Dermis lymphatic vessel endothelial cell (primary cell): ENCODE results near the gene SULT1A2. TPM values are rescaled to one million over a fixed set of nuclear protein-coding genes. Genes with fewer than 3 reads are reported as not detected.

Experiments used
- total RNA-seq: library from RNA; depleted of rRNA; stranded (reverse); fragments of >200 nt; gene quantifications from 2 replicates; pipeline ENCODE4 v1.2.1, GENCODE V29; 2014

The SULT1A2 gene
- not detected in 2 replicates for total RNA-seq

DNA sequence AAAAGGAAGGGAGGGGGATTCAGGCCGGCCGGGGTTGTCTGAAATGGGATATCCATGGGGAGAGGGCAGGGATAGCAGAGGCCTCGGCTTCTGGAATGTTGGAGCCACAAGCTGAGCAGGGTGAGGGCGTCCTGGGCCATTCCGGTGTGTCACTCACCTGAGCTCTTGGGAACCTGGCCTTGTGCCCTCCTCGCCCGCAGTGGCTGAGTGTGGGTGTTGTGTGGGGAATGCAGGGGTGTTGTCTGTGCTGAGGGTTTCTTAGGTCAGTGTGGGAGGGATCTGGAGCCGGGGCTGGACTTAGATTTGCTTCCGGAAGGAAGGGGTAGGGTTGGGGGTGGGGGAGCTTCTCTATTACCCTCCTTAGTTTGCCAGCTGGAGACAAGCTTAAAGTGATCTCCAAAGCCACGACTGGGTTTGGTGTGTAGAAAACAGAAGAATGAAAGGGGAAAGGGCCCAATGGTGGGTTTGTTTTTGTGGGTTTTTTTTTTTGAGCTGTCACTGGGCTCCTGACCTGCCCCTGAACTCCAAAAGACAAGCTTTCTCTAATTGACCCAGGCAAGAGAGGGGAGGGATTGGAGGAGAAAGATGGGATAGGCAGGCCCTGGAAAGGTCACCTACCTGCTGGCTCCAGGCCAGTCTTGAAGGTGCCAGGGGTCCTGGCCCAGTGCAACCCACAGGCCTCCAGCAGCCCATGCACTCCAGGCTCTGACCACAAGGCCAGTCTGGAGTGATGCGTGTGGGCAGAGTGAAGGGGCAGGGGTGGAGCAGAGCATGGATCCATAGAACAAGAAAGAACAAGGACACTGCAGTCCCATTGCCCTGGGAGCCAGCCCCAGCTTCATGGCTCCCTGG, at the start of gene SULT1A2:
TSS of gene SULT1A2 (minus strand) at position 211 of the 852 bp plus-strand sequence. CDS start 1,120 bp downstream, outside the sequence.

GRCh38 chr16:28637765-28638164, 40.9 kb upstream of the SULT1A2 start, which contains the start of gene NPIPB8:
Gene NPIPB8 (plus strand): TSS chr16:28638065. CDS start chr16:28638361, 296 bp downstream.

DNA sequence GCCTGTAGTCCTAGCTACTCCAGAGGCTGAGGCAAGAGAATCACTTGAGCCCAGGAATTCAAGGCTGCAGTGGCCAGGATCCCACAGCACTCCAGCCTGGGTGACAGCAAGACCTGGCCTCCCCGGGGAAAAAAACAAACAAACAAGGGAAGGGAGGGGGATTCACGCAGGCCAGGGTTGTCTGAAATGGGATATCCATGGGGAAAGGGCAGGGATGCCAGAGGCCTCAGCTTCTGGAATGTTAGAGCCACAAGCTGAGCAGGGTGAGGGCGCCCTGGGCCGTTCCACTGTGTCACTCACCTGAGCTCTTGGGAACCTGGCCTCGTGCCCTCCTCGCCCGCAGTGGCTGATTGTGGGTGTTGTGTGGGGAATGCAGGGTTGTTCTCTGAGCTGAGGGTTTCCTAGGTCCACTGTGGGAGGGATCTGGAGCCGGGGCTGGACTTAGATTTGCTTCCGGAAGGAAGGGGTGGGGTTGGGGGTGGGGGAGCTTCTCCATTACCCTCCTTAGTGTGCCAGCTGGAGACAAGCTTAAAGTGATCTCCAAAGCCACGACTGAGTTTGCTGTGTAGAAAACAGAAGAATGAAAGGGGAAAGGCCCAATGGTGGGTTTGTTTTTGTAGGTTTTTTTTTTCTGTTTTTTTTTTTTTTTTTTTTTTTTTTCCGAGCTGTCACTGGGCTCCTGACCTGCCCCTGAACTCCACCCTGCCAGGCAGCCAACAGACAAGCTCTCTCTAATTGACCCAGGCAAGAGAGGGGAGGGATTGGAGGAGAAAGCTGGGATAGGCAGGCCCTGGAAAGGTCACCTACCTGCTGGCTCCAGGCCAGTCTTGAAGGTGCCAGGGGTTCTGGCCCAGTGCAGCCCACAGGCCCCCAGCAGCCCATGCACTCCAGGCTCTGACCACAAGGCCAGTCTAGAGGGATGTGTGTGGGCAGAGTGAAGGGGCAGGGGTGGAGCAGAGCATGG, 13.1 kb upstream of the SULT1A2 start, which contains the start of gene SULT1A1:
TSS of gene SULT1A1 (minus strand) at position 414 of the 964 bp plus-strand sequence. CDS start 1,189 bp downstream, outside the sequence.

DNA sequence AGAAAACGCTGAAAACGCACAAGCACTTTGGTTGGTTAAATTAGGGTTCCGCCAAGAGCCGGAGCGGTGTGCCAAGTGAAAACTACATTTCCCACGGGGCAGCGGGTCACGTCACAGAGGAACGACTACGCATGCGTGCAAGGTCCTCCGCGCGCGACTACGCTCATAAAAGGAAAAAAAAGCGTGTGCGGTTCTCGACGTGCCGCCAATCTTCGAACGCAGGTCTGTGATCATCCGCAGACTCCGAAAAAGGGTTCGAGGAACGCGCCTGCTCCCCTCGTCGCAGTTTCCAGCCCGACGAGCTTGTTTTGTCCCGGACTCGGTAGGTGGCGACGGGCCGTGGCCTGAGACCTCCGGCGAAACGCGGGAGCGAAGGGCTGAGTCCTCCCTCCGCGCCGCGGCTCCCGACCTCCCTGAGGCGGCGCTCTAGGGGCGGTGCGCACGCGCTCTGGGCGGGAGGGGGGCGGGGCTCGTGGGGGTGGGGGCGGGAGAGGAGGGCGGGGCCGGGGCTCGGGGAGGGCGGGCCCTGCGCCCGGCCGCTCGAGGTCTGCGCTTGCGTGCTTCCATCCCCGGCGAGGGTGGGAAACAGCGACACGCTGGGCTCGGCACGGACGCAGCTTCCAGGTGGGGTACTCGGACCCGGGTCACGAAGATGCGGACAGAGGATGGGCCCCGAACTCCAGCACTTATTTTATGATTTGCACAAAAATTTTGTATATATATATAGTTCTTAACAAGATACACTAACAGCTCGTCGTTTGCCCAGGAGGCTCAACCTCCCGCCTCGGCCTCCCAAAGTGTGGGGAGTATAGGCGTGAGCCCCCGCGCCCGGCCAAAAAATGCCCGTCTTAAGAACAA, 42.8 kb downstream of the SULT1A2 start, which contains the start of gene SGF29:
TSS of gene SGF29 (plus strand) at position 145 of the 858 bp plus-strand sequence. CDS start 27,150 bp downstream, outside the sequence.

Other genes starting within 250 kb of the SULT1A2 start
- gene NPIPB6, start 233.5 kb downstream of the SULT1A2 start, total RNA-seq = 0.43 TPM in 1 of 2 replicates, not detected in the other
- gene EIF3CL, start 193.2 kb downstream of the SULT1A2 start, total RNA-seq = 96.3 and 103 TPM in 2 replicates
- gene NPIPB7, start 124.7 kb downstream of the SULT1A2 start, total RNA-seq = not detected in 2 replicates
- 16.2 and 18.4 TPM in 2 replicates for gene CLN3, start 105.0 kb downstream of the SULT1A2 start, total RNA-seq
- under 0.01 TPM in 2 replicates for gene APOBR, start 102.4 kb downstream of the SULT1A2 start, total RNA-seq
- not detected in 2 replicates for gene IL27, start 90.2 kb downstream of the SULT1A2 start, total RNA-seq
- gene NUPR1, start 58.1 kb downstream of the SULT1A2 start, total RNA-seq = 4.0 and 5.3 TPM in 2 replicates
- 8.9 and 9.1 TPM in 2 replicates for gene SGF29, start 43.1 kb downstream of the SULT1A2 start, total RNA-seq
- gene SULT1A1, start 13.0 kb upstream of the SULT1A2 start, total RNA-seq = 0.87 and 3.2 TPM in 2 replicates
- 0.22 and 0.34 TPM in 2 replicates for gene NPIPB8, start 41.0 kb upstream of the SULT1A2 start, total RNA-seq
- 197 and 204 TPM in 2 replicates for gene EIF3C, start 114.4 kb upstream of the SULT1A2 start, total RNA-seq
- 0.87 and 1.7 TPM in 2 replicates for gene NPIPB9, start 154.7 kb upstream of the SULT1A2 start, total RNA-seq
- 19.4 and 20.2 TPM in 2 replicates for gene ATXN2L, start 225.9 kb upstream of the SULT1A2 start, total RNA-seq
- gene TUFM, start 249.3 kb upstream of the SULT1A2 start, total RNA-seq = 88.3 and 107 TPM in 2 replicates